ENCODE results near the gene FPR2.
"Not testable (repeated sequence)": the region's sequence is repeated elsewhere in the genome, so short reads cannot be mapped to it uniquely, and the experiment has no call there.

The FPR2 gene

DNA sequence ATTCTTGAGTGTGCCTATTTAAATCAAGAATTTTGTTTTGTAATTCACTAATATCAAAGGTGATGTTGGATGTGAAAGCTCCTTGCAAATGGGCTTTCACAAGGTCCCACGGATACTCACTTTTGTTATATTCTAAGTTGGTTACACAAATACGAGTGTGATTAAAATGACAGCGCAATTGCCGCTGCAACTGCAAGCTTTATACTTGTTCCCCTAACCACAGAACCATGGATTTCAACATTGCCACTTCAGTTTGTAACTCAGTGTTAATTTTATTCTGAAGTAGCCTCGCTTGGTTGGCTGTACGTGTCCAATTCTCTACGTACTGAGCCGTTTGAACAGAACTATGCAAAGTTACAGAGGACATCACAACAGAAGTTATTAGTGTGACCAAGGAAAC, 44.4 kb downstream of the FPR2 start:
- DNase-seq (ENCODE audit: low read depth, low spot score), result not testable (repeated sequence)

DNA sequence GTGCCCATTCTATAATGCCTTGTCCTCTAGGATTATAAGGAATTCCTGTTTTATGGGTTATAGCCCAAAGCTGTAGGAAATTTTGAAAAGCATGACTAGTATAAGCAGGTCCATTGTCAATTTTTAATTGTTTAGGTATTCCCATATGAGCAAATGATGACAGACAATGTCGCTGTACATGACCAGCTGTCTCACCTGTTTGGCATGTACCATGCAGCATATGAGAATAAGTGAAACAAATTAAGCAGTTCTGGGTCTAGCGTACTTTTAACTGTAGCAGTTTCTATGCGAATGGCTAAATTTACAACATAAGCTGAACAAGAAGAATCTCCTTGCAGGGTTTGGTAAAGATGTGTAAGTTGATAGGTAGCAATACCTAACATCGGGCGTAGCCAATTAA, 45.6 kb downstream of the FPR2 start:
- DNase-seq (ENCODE audit: low read depth, low spot score), result not testable (repeated sequence)

DNA sequence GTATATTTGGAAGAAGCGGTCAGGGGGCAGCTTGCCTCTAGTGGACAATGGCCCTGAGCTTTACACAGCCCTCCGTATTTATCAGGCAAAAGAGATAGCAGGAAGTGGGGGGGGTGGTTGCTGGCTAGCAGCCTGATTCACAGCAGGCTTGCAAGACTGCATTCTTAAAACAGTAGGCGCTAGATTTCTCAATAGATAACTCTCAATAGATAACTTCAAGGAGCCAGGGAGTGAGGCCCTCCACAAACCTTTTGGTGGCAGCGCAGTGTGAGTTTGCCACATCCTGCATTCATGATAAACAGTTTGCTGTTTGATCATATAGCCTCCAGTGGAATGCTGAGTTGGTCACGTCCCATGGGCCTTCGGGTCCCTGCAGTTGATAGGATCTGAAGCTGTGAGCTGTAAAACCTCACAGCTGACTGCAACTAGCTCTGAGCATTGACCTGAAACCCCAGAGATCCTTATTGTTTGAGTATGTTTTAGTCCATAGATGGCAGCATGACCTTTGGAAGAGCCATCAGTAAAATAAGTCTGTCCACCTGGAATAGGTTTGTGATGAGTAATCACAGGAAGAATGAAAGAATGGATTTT, 46.2 kb downstream of the FPR2 start:
- DNase-seq (ENCODE audit: low read depth, low spot score), result peak; percentile 87

DNA sequence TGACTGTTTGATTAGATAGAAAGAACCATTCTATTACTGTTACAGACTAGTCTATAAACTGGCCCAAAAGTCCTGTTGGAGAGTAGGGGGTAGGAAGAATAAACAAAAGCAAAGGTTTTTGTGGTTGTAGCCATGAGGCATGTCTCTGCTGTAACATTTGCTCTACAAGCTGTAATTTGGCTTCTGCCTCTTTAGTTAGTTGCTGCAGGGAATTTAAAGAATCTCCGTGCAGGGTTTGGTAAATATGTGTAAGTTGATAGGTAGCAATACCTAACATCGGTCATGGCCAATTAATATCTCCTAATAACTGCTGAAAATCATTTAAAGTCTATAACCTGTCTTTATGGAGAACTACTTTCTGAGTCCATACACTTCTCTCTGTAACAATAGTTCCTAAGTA, 46.9 kb downstream of the FPR2 start:
- DNase-seq (ENCODE audit: low read depth, low spot score), result no peak

DNA sequence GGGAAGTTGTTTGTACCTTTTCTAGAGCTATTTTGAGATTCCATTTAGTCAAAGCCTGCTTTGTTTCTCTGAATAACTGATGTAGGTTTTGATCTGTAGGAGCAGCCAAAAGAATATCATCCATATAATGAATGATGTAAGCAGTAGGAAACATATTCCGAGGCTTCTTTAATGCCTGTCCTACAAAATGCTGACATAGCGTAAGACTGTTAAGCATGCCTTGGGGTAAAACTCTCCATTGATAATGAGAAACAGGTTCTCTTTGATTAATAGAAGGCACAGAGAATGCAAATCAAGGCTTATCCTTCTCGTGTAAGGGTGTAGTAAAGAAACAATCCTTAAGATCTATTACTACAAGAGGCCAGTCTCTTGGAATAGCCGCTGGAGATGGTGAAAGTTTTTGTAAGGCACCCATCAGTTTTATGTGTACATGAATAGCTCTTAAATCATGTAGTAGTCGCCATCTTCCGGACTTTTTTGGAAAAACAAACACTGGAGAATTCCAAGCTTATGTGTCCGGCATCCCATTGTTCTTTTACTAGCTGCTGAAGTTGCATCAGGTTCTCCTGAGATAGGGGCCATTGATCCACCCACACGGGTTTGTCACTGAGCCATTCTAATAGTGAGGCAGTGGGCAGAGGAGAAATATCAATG, 47.5 kb downstream of the FPR2 start:
- DNase-seq (ENCODE audit: low read depth, low spot score), result no peak

DNA sequence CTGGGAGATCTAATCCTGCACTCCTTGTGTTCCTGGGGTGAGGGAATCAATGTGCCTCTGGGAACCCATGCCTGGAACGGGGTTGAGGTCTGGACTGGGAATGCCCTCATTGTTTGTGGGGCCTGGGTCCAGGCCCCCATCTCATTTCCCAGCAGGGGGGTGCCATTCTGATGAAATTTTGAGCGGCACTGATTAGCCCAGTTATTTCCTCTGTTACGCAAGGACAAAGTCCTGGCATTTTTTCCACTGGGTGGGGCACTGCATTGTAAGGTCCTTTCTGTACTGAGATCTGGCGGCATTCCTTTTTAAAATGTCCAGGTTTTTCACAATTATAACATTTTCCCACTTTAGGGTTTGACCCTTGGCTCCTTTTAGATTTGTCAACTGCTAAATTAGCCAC, 48.8 kb downstream of the FPR2 start:
- no peak for DNase-seq (ENCODE audit: low read depth, low spot score)

DNA sequence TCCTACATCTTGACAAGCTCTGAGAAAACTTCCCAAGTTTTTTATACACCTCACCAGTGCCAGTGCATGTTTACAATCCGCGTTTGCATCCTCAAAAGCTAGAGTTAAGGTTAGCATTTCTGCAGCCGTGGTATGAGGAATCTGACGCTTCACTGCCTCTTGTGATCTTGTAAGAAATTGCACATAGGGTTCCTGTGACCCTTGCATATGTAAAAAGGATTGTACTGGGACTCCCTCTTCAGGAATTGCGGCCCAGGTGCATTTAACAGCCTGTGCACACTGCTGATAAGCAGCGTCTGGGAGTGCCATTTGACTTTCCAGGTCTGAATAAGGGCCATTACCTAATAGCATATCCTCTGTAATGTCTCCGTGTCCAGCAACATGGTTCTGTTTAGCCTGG, 49.2 kb downstream of the FPR2 start:
- DNase-seq (ENCODE audit: low read depth, low spot score), result peak; percentile 3

DNA sequence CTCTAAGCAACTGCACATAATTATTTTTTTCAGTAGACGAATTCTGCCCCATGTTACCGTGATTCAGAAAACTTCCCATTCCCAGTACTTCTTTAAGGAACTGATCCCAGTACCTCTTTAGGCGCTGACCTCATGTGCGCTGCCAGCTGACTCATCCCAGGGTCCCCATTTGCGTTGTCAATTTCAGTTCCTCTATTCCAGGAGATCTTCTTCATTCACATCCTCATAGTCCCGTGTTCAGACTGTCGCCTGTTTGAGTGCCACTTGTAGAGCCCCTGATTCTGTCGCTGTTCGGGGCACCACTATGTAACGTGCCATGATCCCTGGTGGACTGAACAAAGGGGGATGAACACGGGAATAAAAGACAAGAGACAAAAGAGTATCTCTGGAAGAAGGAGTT, 50.4 kb downstream of the FPR2 start:
- DNase-seq (ENCODE audit: low read depth, low spot score), result no peak

DNA sequence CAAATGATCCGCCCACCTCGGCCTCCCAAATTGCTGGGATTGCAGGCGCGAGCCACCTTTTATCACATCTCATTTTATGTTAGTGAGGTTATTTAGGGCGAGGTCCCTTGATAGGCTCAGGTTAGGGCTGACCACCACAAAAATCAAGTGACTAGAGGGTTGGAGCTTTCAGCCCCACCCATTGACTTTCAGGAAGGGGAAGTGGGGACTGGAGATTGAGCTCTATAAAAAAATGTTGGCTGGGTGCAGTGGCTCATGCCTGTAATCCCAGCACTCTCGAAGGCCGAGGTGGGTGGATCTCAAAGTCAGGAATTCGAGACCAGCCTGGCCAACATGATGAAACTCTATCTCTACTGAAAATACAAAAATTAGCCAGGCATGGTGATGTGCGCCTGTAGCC, 54.1 kb downstream of the FPR2 start:
- DNase-seq (ENCODE audit: low read depth, low spot score), result no peak

DNA sequence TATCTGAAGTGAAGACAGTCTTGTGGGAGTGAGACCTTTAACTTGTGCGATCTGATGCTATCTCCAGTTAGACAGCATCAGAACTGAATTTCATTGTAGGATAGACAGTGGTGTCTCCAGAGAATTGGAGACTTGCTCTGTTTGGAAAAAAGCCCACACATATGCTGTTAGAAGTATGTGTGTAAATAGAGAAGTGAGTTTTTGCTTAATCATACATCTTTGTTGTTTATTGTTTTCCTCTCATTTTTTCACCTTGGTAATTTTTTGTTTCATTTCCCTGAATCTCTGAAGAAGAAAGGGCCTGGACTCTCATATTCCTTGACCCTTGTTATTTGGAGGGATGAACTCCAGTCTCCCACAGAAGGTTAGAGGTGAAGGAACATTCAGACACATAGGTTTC, 55.7 kb downstream of the FPR2 start:
- no peak for DNase-seq (ENCODE audit: low read depth, low spot score)

DNA sequence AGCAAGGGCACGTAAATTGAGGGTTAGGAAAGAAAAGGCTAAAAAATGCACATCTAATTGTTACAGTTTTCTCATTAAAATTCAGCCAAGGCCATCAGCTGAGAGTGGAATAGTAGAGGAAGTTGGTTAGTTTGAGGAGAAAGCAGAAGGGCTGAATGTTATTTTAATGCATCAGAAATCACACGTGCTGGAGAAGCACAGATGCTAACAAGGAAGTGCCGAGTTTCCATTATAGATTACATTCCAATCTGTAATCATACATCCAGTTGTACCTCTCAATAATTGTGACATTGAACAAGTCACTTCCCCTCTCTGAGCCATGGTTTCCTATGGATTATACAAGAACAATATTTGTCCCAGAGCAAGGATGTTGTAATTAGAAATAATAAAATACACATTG, 59.0 kb downstream of the FPR2 start:
- DNase-seq (ENCODE audit: low read depth, low spot score), result no peak
